HepG2 (cell line): Measurements from ENCODE around the gene PCDHGB1. TPM values are rescaled to one million over a fixed set of nuclear protein-coding genes. Genes with fewer than 3 reads are reported as not detected.

Experiments used
- ELF4 ChIP-seq: sonication (generic); formaldehyde crosslinking; IDR thresholded peaks from 2 replicates; pipeline ENCODE4 v1.5.0; 2020; ENCODE audit warnings: missing genetic modification reagents, mild to moderate bottlenecking, moderate library complexity, borderline replicate concordance
- GFI1 ChIP-seq: sonication (generic); formaldehyde crosslinking; IDR thresholded peaks from 2 replicates; pipeline ENCODE4 v1.5.0; 2020; ENCODE audit warnings: missing genetic modification reagents, mild to moderate bottlenecking, borderline replicate concordance
- NR2C2 ChIP-seq: sonication (generic); formaldehyde crosslinking; IDR thresholded peaks from 2 replicates; pipeline ENCODE4 v1.4.0; 2020; ENCODE audit warnings: missing genetic modification reagents, mild to moderate bottlenecking, moderate library complexity, borderline replicate concordance
- ZBTB42 ChIP-seq: sonication (generic); formaldehyde crosslinking; IDR thresholded peaks from 2 replicates; pipeline ENCODE4 v1.5.0; 2020; ENCODE audit warnings: mild to moderate bottlenecking, missing genetic modification reagents
- ZNF121 ChIP-seq: sonication (generic); formaldehyde crosslinking; IDR thresholded peaks from 2 replicates; pipeline ENCODE4 v1.5.0; 2020; ENCODE audit warnings: mild to moderate bottlenecking, missing genetic modification reagents
- ZNF282 ChIP-seq: fragments of 450-650 bp; IDR thresholded peaks from 2 replicates; pipeline ENCODE4 v1.6.1; 2018; ENCODE audit not compliant: partially characterized antibody
- ZNF740 ChIP-seq: sonication (generic); formaldehyde crosslinking; IDR thresholded peaks from 2 replicates; pipeline ENCODE4 v1.4.0; 2020; ENCODE audit warnings: missing genetic modification reagents
- polyA plus RNA-seq, 8 experiments: library from polyadenylated mRNA; depleted of rRNA in 3 of 8; stranded (reverse) in 7 of 8; unstranded in 1 of 8; fragments of >200 nt; fragmentation: Illumina TruSeq in 4 of 8; extraction: Trizol in 4 of 8; gene quantifications; 2 replicates each; pipeline versions ENCODE4 v1.2.1 to v1.2.3, GENCODE V29; 2011 to 2016; ENCODE audit warnings: low read depth in 4 of 8, missing spikeins in 1 of 8, mixed read lengths in 1 of 8; ENCODE audit not compliant: insufficient read depth in 1 of 8
- total RNA-seq, 5 experiments: library from RNA; depleted of rRNA; stranded (reverse); fragments of >200 nt; fragmentation: Illumina TruSeq; extraction: Trizol; gene quantifications; 2 replicates each; pipeline ENCODE4 v1.2.3, GENCODE V29; 2016; ENCODE audit warnings: low read depth in 1 of 5
- TF ChIP-seq, protein P1 (sequence below): sonication (generic); formaldehyde crosslinking; IDR thresholded peaks from 2 replicates; pipeline ENCODE4 v1.9.0; 2021; ENCODE audit warnings: mild to moderate bottlenecking, missing genetic modification reagents
- TF ChIP-seq, protein P2 (sequence below): fragments of 450-650 bp; IDR thresholded peaks from 2 replicates; pipeline ENCODE4 v1.6.1; 2016
- TF ChIP-seq, protein P3 (sequence below): sonication (generic); formaldehyde crosslinking; IDR thresholded peaks from 2 replicates; pipeline ENCODE4 v1.5.0; 2020; ENCODE audit warnings: mild to moderate bottlenecking, missing genetic modification reagents, borderline replicate concordance

PCDHGB1 gene
- total and polyA plus RNA-seq, 2 of the 13 experiments (the other 11 are each of a cell fraction or from before 2014, with no cell fraction given) = 1.0 to 2.6 TPM

DNA sequence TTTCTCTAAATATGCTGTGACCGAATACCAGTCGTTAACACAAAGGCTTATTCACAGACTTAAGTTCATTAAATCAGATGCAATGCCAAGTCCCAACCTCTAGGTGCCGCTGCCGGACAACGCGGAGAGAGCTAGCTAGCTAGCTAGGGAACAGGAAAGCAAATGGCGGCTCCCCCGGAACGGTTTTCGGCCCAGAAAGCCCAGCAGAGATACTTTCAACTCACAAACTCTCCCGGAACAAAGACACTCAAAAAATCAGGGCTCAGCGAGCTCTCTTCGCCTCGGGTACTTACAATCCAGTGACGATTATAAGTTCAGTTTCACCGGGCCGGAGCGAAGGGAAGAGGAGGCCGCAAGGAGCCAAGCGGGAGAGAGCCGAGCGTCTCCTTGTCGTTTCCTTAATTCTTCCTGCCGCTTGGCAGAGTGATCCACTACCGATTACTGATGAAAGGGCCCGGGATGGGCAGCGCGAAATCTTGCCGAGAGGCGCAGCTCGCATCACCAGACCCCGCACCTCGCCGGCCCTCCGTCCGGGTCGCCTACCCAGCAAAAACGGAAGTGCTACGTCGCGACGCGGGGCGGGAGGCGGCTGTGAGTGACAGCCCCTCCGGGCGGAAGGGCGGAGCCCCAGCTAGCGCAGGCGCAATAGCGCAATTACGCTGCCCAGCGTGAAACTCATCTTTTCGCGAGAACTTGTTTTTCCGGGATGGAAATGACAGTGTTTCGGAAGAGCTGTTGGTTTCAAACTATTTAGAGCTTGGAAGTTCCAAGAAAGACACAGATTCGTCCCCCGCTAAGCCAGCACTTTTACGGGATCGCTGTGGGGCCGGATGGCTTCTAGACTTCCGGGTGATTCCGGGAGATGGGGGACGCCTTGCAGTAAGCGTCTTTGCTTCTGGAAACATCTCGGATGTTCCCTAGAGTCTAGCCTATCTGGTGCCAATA is 29.4 kb upstream of the PCDHGB1 start, which contains the start of gene TAF7 (continued):
- TF ChIP-seq, protein P1, sequence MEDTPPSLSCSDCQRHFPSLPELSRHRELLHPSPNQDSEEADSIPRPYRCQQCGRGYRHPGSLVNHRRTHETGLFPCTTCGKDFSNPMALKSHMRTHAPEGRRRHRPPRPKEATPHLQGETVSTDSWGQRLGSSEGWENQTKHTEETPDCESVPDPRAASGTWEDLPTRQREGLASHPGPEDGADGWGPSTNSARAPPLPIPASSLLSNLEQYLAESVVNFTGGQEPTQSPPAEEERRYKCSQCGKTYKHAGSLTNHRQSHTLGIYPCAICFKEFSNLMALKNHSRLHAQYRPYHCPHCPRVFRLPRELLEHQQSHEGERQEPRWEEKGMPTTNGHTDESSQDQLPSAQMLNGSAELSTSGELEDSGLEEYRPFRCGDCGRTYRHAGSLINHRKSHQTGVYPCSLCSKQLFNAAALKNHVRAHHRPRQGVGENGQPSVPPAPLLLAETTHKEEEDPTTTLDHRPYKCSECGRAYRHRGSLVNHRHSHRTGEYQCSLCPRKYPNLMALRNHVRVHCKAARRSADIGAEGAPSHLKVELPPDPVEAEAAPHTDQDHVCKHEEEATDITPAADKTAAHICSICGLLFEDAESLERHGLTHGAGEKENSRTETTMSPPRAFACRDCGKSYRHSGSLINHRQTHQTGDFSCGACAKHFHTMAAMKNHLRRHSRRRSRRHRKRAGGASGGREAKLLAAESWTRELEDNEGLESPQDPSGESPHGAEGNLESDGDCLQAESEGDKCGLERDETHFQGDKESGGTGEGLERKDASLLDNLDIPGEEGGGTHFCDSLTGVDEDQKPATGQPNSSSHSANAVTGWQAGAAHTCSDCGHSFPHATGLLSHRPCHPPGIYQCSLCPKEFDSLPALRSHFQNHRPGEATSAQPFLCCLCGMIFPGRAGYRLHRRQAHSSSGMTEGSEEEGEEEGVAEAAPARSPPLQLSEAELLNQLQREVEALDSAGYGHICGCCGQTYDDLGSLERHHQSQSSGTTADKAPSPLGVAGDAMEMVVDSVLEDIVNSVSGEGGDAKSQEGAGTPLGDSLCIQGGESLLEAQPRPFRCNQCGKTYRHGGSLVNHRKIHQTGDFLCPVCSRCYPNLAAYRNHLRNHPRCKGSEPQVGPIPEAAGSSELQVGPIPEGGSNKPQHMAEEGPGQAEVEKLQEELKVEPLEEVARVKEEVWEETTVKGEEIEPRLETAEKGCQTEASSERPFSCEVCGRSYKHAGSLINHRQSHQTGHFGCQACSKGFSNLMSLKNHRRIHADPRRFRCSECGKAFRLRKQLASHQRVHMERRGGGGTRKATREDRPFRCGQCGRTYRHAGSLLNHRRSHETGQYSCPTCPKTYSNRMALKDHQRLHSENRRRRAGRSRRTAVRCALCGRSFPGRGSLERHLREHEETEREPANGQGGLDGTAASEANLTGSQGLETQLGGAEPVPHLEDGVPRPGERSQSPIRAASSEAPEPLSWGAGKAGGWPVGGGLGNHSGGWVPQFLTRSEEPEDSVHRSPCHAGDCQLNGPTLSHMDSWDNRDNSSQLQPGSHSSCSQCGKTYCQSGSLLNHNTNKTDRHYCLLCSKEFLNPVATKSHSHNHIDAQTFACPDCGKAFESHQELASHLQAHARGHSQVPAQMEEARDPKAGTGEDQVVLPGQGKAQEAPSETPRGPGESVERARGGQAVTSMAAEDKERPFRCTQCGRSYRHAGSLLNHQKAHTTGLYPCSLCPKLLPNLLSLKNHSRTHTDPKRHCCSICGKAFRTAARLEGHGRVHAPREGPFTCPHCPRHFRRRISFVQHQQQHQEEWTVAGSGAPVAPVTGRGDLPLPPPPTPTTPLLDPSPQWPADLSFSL (CRISPR knock-in tag) = no peak
- TF ChIP-seq GFI1 (CRISPR knock-in tag) (no peak; the same call in 1 of the 2 replicates), ZBTB42 (CRISPR knock-in tag) (0 out of 2 replicates have a peak, but pooled peaks have one; percentile 33), ZNF121 (CRISPR knock-in tag) (no peak), ZNF740 (no peak), ZNF282 (no peak), ELF4 (CRISPR knock-in tag) (peak; percentile 77; the same call in 1 of the 2 replicates), NR2C2 (peak; percentile 76; the same call in 1 of the 2 replicates)
- TF ChIP-seq, protein P2, sequence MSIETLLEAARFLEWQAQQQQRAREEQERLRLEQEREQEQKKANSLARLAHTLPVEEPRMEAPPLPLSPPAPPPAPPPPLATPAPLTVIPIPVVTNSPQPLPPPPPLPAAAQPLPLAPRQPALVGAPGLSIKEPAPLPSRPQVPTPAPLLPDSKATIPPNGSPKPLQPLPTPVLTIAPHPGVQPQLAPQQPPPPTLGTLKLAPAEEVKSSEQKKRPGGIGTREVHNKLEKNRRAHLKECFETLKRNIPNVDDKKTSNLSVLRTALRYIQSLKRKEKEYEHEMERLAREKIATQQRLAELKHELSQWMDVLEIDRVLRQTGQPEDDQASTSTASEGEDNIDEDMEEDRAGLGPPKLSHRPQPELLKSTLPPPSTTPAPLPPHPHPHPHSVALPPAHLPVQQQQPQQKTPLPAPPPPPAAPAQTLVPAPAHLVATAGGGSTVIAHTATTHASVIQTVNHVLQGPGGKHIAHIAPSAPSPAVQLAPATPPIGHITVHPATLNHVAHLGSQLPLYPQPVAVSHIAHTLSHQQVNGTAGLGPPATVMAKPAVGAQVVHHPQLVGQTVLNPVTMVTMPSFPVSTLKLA = no peak
- TF ChIP-seq, protein P3, sequence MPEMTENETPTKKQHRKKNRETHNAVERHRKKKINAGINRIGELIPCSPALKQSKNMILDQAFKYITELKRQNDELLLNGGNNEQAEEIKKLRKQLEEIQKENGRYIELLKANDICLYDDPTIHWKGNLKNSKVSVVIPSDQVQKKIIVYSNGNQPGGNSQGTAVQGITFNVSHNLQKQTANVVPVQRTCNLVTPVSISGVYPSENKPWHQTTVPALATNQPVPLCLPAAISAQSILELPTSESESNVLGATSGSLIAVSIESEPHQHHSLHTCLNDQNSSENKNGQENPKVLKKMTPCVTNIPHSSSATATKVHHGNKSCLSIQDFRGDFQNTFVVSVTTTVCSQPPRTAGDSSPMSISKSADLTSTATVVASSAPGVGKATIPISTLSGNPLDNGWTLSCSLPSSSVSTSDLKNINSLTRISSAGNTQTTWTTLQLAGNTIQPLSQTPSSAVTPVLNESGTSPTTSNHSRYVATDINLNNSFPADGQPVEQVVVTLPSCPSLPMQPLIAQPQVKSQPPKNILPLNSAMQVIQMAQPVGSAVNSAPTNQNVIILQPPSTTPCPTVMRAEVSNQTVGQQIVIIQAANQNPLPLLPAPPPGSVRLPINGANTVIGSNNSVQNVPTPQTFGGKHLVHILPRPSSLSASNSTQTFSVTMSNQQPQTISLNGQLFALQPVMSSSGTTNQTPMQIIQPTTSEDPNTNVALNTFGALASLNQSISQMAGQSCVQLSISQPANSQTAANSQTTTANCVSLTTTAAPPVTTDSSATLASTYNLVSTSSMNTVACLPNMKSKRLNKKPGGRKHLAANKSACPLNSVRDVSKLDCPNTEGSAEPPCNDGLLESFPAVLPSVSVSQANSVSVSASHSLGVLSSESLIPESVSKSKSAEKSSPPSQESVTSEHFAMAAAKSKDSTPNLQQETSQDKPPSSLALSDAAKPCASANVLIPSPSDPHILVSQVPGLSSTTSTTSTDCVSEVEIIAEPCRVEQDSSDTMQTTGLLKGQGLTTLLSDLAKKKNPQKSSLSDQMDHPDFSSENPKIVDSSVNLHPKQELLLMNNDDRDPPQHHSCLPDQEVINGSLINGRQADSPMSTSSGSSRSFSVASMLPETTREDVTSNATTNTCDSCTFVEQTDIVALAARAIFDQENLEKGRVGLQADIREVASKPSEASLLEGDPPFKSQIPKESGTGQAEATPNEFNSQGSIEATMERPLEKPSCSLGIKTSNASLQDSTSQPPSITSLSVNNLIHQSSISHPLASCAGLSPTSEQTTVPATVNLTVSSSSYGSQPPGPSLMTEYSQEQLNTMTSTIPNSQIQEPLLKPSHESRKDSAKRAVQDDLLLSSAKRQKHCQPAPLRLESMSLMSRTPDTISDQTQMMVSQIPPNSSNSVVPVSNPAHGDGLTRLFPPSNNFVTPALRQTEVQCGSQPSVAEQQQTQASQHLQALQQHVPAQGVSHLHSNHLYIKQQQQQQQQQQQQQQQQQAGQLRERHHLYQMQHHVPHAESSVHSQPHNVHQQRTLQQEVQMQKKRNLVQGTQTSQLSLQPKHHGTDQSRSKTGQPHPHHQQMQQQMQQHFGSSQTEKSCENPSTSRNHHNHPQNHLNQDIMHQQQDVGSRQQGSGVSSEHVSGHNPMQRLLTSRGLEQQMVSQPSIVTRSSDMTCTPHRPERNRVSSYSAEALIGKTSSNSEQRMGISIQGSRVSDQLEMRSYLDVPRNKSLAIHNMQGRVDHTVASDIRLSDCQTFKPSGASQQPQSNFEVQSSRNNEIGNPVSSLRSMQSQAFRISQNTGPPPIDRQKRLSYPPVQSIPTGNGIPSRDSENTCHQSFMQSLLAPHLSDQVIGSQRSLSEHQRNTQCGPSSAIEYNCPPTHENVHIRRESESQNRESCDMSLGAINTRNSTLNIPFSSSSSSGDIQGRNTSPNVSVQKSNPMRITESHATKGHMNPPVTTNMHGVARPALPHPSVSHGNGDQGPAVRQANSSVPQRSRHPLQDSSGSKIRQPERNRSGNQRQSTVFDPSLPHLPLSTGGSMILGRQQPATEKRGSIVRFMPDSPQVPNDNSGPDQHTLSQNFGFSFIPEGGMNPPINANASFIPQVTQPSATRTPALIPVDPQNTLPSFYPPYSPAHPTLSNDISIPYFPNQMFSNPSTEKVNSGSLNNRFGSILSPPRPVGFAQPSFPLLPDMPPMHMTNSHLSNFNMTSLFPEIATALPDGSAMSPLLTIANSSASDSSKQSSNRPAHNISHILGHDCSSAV (CRISPR knock-in tag) = no peak
